Neural cell (in vitro differentiated cells): ENCODE measurements around the gene GIPC2. TPM values are rescaled to one million over a fixed set of nuclear protein-coding genes. Genes with fewer than 3 reads are reported as not detected.
"Not testable (repeated sequence)": the region's sequence is repeated elsewhere in the genome, so short reads cannot be mapped to it uniquely, and the experiment has no call there.

ENCODE experiments used
- H2AFZ ChIP-seq: fragments of 200-600, 300-800 bp; sonication (generic), shearing (Covaris generic); 2 replicates; pipeline ENCODE4 v1.6.0; 2014; ENCODE audit warnings: low read depth, mild to moderate bottlenecking, antibody characterized with exemption, low read length, moderate library complexity
- H3F3A ChIP-seq: fragments of 200-600 bp; shearing (Covaris generic); 2 replicates; pipeline ENCODE4 v1.6.1; 2016; ENCODE audit warnings: mild to moderate bottlenecking, moderate library complexity, mixed read lengths, antibody characterized with exemption, low read length; ENCODE audit not compliant: insufficient read depth, poor library complexity, severe bottlenecking
- H3K27ac ChIP-seq: fragments of 200-600, 300-800 bp; sonication (generic), shearing (Covaris generic); 2 replicates; pipeline ENCODE4 v1.5.1; 2014; ENCODE audit warnings: mild to moderate bottlenecking, low read length, moderate library complexity
- H3K27me3 ChIP-seq: fragments of 300-800, 200-600 bp; sonication (generic), shearing (Covaris generic); 2 replicates; pipeline ENCODE4 v1.6.0; 2014; ENCODE audit warnings: mild to moderate bottlenecking, low read depth, low read length, moderate library complexity; ENCODE audit not compliant: insufficient read depth
- H3K36me3 ChIP-seq: fragments of 300-800, 200-600 bp; sonication (generic), shearing (Covaris generic); 2 replicates; pipeline ENCODE4 v1.5.1; 2014; ENCODE audit warnings: mild to moderate bottlenecking, antibody characterized with exemption, low read length, moderate library complexity; ENCODE audit not compliant: insufficient read depth
- H3K4me2 ChIP-seq: fragments of 300-800, 200-600 bp; sonication (generic), shearing (Covaris generic); 2 replicates; pipeline ENCODE4 v1.6.0; 2014; ENCODE audit warnings: mild to moderate bottlenecking, low read length
- H3K4me3 ChIP-seq: fragments of 300-800, 200-600 bp; sonication (generic), shearing (Covaris generic); 2 replicates; pipeline ENCODE4 v1.5.1; 2014; ENCODE audit warnings: mild to moderate bottlenecking, low read length, moderate library complexity
- H3K79me2 ChIP-seq: fragments of 200-600 bp; shearing (Covaris generic); replicated peaks from 2 replicates; pipeline ENCODE4 v1.6.0; 2014; ENCODE audit warnings: mild to moderate bottlenecking, low read length, moderate library complexity; ENCODE audit not compliant: insufficient read depth
- H3K9ac ChIP-seq: fragments of 300-800, 200-600 bp; sonication (generic), shearing (Covaris generic); 2 replicates; pipeline ENCODE4 v1.6.1; 2016; ENCODE audit warnings: mild to moderate bottlenecking, low read length, mixed read lengths
- H3K9me2 ChIP-seq: fragments of 200-600 bp; shearing (Covaris generic); 2 replicates; pipeline ENCODE4 v1.6.1; 2016; ENCODE audit warnings: mild to moderate bottlenecking, low read length, mixed read lengths; ENCODE audit not compliant: insufficient read depth
- H3K9me3 ChIP-seq: fragments of 200-600, 300-800 bp; sonication (generic), shearing (Covaris generic); 2 replicates; pipeline ENCODE4 v1.6.1; 2016; ENCODE audit warnings: mild to moderate bottlenecking, mixed run types, low read length, moderate library complexity, mixed read lengths
- H4K20me1 ChIP-seq: fragments of 200-600 bp; shearing (Covaris generic); 2 replicates; pipeline ENCODE4 v1.6.1; 2016; ENCODE audit warnings: mild to moderate bottlenecking, mixed run types; ENCODE audit not compliant: insufficient read depth
- EP300 ChIP-seq: fragments of 450-650 bp; conservative IDR thresholded peaks from 2 replicates; pipeline ENCODE4 v1.6.1; 2014; ENCODE audit warnings: antibody characterized with exemption, mild to moderate bottlenecking, moderate library complexity; ENCODE audit not compliant: poor library complexity, severe bottlenecking
- EZH2 ChIP-seq: fragments of 200-600, 300-800 bp; shearing (Covaris generic), sonication (generic); IDR thresholded peaks from 2 replicates; pipeline ENCODE4 v1.6.1; 2014; ENCODE audit warnings: antibody characterized with exemption, low read length, borderline replicate concordance, mild to moderate bottlenecking; ENCODE audit not compliant: insufficient read depth, poor library complexity, severe bottlenecking
- MXI1 ChIP-seq: fragments of 450-650 bp; conservative IDR thresholded peaks from 2 replicates; pipeline ENCODE4 v1.6.1; 2014; ENCODE audit warnings: antibody characterized with exemption, mild to moderate bottlenecking; ENCODE audit not compliant: poor library complexity, severe bottlenecking
- POLR2AphosphoS5 ChIP-seq: IDR thresholded peaks from 2 replicates; pipeline ENCODE4 v1.6.1; 2012
- RAD21 ChIP-seq: fragments of 450-650 bp; conservative IDR thresholded peaks from 2 replicates; pipeline ENCODE4 v1.6.1; 2014; ENCODE audit warnings: antibody characterized with exemption, mild to moderate bottlenecking, moderate library complexity
- REST ChIP-seq: IDR thresholded peaks from 2 replicates; pipeline ENCODE4 v1.6.1; 2012; ENCODE audit warnings: borderline replicate concordance
- SMC3 ChIP-seq: fragments of 450-650 bp; conservative IDR thresholded peaks from 2 replicates; pipeline ENCODE4 v1.6.1; 2014; ENCODE audit warnings: antibody characterized with exemption, mild to moderate bottlenecking, moderate library complexity; ENCODE audit not compliant: poor library complexity
- TAF1 ChIP-seq: IDR thresholded peaks from 2 replicates; pipeline ENCODE4 v1.6.1; 2012; ENCODE audit warnings: low read depth
- polyA plus RNA-seq: library from polyadenylated mRNA; depleted of rRNA; stranded (reverse); fragments of >200 nt; gene quantifications from 2 replicates; pipeline ENCODE4 v1.2.3, GENCODE V29; 2014
- TF ChIP-seq, protein P1 (sequence below): fragments of 450-650 bp; IDR thresholded peaks from 2 replicates; pipeline ENCODE4 v1.5.1; 2014; ENCODE audit warnings: antibody characterized with exemption, mild to moderate bottlenecking, moderate library complexity; ENCODE audit not compliant: poor library complexity, severe bottlenecking

GIPC2 gene
- polyA plus RNA-seq, 1 donor from 2014 or later = 1.3 TPM

DNA sequence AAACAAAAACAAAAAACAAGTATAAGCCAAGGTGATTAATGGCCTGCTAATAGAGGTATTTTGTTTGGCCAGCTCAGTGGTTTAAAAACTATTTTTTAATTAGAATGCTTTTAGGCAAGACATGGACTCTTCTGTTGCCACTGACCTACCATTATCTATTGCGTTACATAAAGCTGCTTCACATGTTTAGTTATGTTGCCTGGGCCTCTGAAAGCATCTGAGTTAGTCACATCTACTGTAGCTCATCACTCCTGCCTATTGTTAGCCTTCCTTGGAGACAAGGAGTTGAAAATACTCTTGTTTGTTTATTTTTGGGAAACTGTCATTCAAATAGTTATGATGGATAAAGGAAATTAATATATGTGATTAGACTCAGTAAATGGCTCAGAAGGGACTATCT lies 26.7 kb upstream of the GIPC2 start:
- no peaks in the 10 kb centered on the region for H3K79me2 ChIP-seq
- no peaks in the 10 kb centered on the region for H3K9me3 ChIP-seq
- no peak overlapping the region for H3K4me3 ChIP-seq
- no peaks in the 10 kb centered on the region for H3K36me3 ChIP-seq
- no peak overlapping the region for H3K9ac ChIP-seq
- H2AFZ ChIP-seq = no peak overlapping the region
- H3K27ac ChIP-seq = no peak overlapping the region
- TF ChIP-seq RAD21 = no peak
- TF ChIP-seq, protein P1, sequence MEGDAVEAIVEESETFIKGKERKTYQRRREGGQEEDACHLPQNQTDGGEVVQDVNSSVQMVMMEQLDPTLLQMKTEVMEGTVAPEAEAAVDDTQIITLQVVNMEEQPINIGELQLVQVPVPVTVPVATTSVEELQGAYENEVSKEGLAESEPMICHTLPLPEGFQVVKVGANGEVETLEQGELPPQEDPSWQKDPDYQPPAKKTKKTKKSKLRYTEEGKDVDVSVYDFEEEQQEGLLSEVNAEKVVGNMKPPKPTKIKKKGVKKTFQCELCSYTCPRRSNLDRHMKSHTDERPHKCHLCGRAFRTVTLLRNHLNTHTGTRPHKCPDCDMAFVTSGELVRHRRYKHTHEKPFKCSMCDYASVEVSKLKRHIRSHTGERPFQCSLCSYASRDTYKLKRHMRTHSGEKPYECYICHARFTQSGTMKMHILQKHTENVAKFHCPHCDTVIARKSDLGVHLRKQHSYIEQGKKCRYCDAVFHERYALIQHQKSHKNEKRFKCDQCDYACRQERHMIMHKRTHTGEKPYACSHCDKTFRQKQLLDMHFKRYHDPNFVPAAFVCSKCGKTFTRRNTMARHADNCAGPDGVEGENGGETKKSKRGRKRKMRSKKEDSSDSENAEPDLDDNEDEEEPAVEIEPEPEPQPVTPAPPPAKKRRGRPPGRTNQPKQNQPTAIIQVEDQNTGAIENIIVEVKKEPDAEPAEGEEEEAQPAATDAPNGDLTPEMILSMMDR = no peak
- TF ChIP-seq EP300 = no peak
- no peak for TF ChIP-seq MXI1
- no peak for TF ChIP-seq POLR2AphosphoS5
- TF ChIP-seq TAF1 = no peak
- no peak for TF ChIP-seq REST
- no peak for TF ChIP-seq EZH2
- no peak for TF ChIP-seq SMC3
- H3F3A ChIP-seq = no peaks in the 10 kb centered on the region
- no peak overlapping the region for H3K4me2 ChIP-seq
- no peaks in the 10 kb centered on the region for H4K20me1 ChIP-seq
- H3K9me2 ChIP-seq = no peaks in the 10 kb centered on the region
- no peaks in the 10 kb centered on the region for H3K27me3 ChIP-seq

GRCh38 chr1:78021134-78021533 lies 24.6 kb upstream of the GIPC2 start:
- not testable (repeated sequence) for H3K79me2 ChIP-seq, H3K9ac ChIP-seq, H3K4me2 ChIP-seq, H3F3A ChIP-seq, H3K4me3 ChIP-seq, H3K27me3 ChIP-seq, H3K9me3 ChIP-seq, H3K9me2 ChIP-seq, H4K20me1 ChIP-seq, H3K27ac ChIP-seq, H2AFZ ChIP-seq, H3K36me3 ChIP-seq

DNA sequence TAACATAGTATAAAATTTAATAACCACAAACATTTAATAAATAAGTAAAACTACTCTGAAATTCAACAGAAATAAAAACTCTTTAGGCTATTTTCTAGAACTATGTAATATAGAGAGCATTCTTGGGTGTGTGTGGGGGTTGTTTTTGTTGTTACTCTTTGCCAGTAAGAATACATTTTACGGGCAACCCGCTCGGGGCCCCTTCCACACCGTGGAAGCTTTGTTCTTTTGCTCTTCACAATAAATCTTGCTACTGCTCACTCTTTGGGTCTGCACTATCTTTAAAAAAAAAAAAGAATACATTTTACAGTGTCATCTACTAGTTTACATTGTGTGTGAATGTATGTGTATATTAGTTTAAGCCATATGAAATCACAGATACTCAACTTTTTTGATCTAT lies 16.0 kb upstream of the GIPC2 start:
- Histone ChIP-seq H3K9me2 (no peaks in the 10 kb centered on the region), H3F3A (no peaks in the 10 kb centered on the region), H4K20me1 (no peaks in the 10 kb centered on the region), H3K36me3 (no peaks in the 10 kb centered on the region), H3K4me3 (no peak overlapping the region), H3K9me3 (no peaks in the 10 kb centered on the region), H3K9ac (no peak overlapping the region), H3K27ac (no peak overlapping the region), H3K79me2 (no peaks in the 10 kb centered on the region), H3K27me3 (no peaks in the 10 kb centered on the region), H2AFZ (no peak overlapping the region), H3K4me2 (no peak overlapping the region)
- TF ChIP-seq EP300 (no peak), RAD21 (no peak), EZH2 (no peak), TAF1 (no peak), REST (no peak), MXI1 (no peak), SMC3 (no peak), POLR2AphosphoS5 (no peak)
- TF ChIP-seq, protein P1 = no peak
